ENCODE data around the gene DNAJA4.

Gene DNAJA4

GRCh38 chr15:78274994-78275393 lies 10.6 kb downstream of the DNAJA4 start (continued):
- TF ChIP-seq HIC1 (tag by site-specific recombination; IDR thresholded peaks at IDR 0.05) (no peak), ZNF792 (tag by site-specific recombination; IDR thresholded peaks at IDR 0.05) (no peak), ZBTB7A (tag by site-specific recombination; IDR thresholded peaks at IDR 0.05; ENCODE audit: low read depth) (no peak), ZNF548 (tag by site-specific recombination; IDR thresholded peaks at IDR 0.05) (no peak)

- Histone ChIP-seq H3K4me1 (ENCODE audit: control insufficient read depth, insufficient read depth, low read length) (no peaks in the 10 kb centered on the region; the same call in 1 of the 2 replicates), H3K4me3 (ENCODE audit: low read depth, low read length) (no peak overlapping the region), H3K36me3 (ENCODE audit: control insufficient read depth in 2 of 2, insufficient read depth in 1 of 2, low read length in 2 of 2) (peaks cover 3 to 15% of the 10 kb centered on the region in 2 experiments), H3K27ac (ENCODE audit: extremely low read depth, low read depth, low read length) (no peak overlapping the region), H3K9me3 (ENCODE audit: control insufficient read depth, insufficient read depth, low read depth, low read length) (no peaks in the 10 kb centered on the region)
- CTCF ChIA-PET: interaction anchor here (0.6 to 0.8 kb wide), 3 partner anchors 33 to 48 kb away, joined by 3 read pairs; no protein-coding TSS in a partner anchor
- POLR2A ChIA-PET: no interaction called here
- TF ChIP-seq GLIS1 (tag by site-specific recombination; IDR thresholded peaks at IDR 0.05) (no peak), ZNF571 (tag by site-specific recombination; IDR thresholded peaks at IDR 0.05) (no peak), ZNF658 (tag by site-specific recombination; IDR thresholded peaks at IDR 0.05) (no peak), KLF8 (tag by site-specific recombination; IDR thresholded peaks at IDR 0.05) (no peak), GLIS2 (tag by site-specific recombination; IDR thresholded peaks at IDR 0.05) (no peak), ZNF530 (tag by site-specific recombination; IDR thresholded peaks at IDR 0.05; ENCODE audit: low read depth) (no peak), ZNF830 (tag by site-specific recombination; IDR thresholded peaks at IDR 0.05; ENCODE audit: low read depth) (no peak), ZBTB20 (tag by site-specific recombination; IDR thresholded peaks at IDR 0.05) (no peak), ZNF148 (tag by site-specific recombination; IDR thresholded peaks at IDR 0.05; ENCODE audit: borderline replicate concordance) (no peak), ZNF404 (tag by site-specific recombination; IDR thresholded peaks at IDR 0.05) (no peak), ZSCAN5A (tag by site-specific recombination; IDR thresholded peaks at IDR 0.05) (no peak), REST (tag by site-specific recombination; IDR thresholded peaks at IDR 0.05) (no peak), ZNF169 (tag by site-specific recombination; IDR thresholded peaks at IDR 0.05) (no peak), ZNF548 (tag by site-specific recombination; IDR thresholded peaks at IDR 0.05) (no peak), ZNF266 (tag by site-specific recombination; IDR thresholded peaks at IDR 0.05; ENCODE audit: low read depth) (no peak), ZNF362 (tag by site-specific recombination; IDR thresholded peaks at IDR 0.05) (no peak), ATF2 (tag by site-specific recombination; IDR thresholded peaks at IDR 0.05; ENCODE audit: low read depth) (no peak)
Observed at GRCh38 chr15:78276064-78276943, 11.9 kb downstream of the DNAJA4 start.

Measured in HEK293 (cell line).